ENCODE data around the gene ZNF274.
"Not testable (repeated sequence)": the region's sequence is repeated elsewhere in the genome, so short reads cannot be mapped to it uniquely, and the experiment has no call there.

DNA sequence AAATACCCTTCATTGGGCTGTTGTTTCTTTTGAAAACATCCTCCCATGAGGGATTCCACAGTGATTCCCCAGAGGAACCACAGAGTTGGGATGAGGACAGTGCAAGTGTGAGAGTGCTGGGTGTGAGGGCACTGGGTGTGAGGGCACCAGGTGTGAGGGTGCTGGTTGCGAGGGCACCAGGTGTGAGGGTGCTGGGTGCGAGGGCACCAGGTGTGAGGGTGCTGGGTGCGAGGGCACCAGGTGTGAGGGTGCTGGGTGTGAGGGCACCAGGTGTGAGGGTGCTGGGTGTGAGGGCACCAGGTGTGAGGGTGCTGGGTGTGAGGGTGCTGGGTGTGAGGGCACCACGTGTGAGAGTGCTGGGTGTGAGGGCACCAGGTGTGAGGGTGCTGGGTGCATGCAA, 75.4 kb downstream of the ZNF274 start:
- TF ChIP-seq, protein P1, sequence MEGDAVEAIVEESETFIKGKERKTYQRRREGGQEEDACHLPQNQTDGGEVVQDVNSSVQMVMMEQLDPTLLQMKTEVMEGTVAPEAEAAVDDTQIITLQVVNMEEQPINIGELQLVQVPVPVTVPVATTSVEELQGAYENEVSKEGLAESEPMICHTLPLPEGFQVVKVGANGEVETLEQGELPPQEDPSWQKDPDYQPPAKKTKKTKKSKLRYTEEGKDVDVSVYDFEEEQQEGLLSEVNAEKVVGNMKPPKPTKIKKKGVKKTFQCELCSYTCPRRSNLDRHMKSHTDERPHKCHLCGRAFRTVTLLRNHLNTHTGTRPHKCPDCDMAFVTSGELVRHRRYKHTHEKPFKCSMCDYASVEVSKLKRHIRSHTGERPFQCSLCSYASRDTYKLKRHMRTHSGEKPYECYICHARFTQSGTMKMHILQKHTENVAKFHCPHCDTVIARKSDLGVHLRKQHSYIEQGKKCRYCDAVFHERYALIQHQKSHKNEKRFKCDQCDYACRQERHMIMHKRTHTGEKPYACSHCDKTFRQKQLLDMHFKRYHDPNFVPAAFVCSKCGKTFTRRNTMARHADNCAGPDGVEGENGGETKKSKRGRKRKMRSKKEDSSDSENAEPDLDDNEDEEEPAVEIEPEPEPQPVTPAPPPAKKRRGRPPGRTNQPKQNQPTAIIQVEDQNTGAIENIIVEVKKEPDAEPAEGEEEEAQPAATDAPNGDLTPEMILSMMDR (IDR thresholded peaks at IDR 0.05; ENCODE audit: insufficient read depth, low read length, poor library complexity, severe bottlenecking), result not testable (repeated sequence)
- TF ChIP-seq EZH2phosphoT487 (conservative IDR thresholded peaks at IDR 0.05; ENCODE audit: low read length), result not testable (repeated sequence)

Data from SU-DHL-6 (cell line).